ENCODE measurements around the gene NUMB.

Gene NUMB

DNA sequence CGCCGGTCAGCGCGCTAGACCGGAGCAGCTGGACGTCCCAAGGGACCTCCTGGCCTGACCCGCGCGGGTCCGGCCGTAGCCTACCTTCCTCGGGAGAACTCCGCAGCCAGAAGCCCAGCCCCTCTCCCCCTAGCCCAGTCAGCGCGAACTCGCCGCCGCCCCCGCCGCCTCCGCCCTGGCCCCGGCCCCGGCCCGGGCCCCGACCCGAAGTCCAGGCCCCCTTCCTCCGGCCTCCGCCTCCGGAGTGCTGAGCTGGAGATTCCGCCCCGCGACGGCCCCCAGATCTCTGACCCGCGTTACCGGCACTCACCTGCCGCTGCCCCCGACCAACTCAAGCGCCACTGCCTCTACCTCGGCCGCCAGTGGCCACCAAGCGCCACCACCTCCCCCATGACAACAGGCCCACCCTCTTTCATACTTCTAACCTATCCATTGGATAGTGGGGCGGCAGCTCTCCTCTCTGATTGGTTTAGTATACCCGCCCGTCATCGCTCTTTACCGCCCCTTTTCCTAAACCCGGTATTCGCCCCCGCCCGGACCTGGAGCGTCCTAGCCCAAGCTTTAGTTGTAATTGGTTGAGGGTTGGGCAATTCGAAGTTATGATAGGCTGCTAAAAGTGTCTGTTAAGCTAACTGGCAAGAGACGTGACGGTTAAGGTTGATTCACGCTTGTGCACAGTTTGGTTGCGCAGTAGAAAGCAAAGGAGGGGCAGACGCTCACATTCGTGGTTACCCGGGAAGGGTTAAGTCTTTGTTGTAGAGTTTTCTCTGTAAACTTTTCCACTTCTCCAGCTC is at the start of gene NUMB:
NUMB (minus strand) TSS at position 364 of the 794 bp plus-strand sequence. CDS start 102,795 bp downstream, outside the sequence.
- peak; percentile 98 for DNase-seq

DNA sequence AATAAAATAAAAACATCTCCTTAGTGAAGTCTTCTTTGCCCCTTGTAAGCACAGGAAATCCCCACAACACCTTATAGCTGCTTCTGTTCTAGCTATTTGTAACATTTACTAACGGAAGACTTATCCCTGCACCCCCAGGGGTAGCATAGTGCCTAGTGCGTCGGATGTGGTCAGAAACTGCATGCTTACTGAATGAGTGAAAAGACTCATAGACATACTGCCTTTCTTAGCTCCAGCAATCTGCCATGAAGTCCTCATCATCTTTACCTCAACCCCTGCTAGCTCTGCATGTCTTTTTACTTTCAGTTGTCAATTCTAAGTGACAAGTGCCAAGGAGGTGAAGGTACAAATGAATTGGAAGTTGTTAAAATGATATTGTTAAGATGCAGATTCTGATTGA is 45.3 kb upstream of the NUMB start:
- DNase-seq = no peak

DNA sequence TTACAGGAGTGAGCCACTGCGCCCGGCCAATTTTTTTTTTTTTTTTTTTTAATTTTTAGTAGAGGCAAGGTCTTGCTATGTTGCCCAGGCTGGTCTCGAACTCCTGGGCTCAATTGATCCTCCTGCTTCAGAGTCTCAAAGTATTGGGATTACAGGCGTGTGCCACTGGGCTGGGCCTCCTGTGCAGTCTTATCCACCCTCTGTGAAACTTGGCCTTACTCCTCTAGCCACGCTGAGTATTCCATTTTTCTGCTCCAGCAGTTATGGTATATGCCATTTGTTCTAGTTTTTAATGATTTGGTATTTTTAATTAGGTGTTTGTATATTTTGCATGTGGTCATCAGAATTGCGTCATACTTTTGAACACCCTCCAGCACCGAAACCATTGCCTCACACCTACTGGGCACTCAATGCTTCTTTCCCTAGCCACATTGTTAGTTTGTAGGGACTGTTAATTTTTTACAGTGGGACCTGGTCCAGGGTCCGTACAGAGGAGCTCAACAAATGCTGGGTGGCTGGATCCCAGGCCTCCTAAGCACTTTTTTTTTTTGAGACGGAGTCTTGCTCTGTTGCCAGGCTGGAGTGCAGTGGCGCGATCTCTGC is 43.8 kb upstream of the NUMB start:
- DNase-seq = no peak

DNA sequence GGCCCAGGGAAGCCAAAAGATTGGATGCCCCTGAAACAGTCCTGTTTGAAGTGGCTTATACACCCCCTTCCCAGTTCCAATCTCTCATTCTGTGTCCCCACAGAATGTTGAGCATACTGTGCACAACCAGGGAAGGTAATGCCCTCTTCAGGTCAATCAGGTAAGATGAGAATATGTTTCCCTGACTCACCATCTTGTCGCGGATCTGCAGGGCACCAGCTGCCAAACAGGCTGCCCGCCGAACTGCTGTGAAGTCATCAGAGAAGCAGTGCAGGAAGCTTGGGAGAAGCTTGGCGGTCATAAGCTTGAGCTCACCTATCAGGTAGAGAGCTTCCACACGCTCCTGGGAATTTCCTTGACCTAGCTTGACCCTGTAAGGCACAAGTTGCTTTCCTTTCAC is 42.0 kb upstream of the NUMB start:
- no peak for DNase-seq

DNA sequence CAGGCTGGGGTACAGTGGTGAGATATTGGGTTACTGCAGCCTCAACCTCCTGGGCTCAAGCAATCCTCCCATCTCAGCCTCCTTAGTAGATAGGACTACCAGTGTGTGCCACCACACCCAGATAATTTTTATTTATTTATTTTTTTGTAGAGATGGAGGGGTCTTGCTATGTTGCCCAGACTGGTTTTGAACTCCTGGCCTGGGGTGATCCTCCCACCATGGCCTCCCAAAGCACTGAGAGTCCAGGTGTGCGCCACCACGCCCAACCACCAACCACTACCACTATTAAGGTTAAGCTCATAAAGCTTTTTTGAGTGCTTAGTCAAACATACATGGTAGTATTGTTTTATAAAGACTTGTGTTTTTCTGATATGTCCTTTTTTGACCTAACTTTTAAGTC is 36.2 kb upstream of the NUMB start:
- DNase-seq = no peak

DNA sequence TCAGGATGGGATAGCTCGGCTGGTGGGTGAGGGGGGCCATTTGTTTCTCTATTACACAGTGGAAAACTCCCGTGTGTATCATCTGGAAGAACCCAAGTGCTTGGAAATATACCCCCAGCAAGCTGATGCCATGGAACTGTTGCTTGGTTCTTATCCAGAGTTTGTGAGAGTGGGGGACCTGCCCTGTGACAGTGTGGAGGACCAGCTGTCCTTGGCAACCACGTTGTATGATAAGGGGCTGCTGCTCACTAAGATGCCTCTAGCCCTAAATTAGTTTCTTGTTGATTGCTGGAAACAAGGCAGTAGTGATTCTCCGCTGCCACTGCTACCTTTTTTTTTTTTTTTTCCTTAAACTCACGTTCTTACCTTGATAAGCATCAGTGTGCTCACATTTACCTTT is 34.3 kb upstream of the NUMB start:
- DNase-seq = no peak

DNA sequence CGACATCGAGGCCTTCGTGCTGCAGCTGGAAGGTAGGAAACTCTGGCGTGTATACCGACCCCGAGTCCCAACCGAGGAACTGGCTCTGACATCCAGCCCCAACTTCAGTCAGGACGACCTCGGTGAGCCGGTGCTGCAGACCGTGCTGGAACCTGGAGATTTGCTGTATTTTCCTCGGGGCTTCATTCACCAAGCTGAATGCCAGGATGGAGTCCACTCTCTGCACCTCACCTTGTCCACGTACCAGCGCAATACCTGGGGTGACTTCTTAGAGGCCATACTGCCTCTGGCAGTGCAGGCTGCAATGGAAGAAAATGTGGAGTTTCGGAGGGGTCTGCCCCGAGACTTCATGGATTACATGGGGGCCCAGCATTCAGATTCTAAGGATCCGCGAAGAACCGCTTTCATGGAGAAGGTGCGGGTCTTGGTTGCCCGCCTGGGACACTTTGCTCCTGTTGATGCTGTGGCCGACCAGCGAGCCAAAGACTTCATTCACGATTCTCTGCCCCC is 33.8 kb upstream of the NUMB start:
- no peak for DNase-seq

DNA sequence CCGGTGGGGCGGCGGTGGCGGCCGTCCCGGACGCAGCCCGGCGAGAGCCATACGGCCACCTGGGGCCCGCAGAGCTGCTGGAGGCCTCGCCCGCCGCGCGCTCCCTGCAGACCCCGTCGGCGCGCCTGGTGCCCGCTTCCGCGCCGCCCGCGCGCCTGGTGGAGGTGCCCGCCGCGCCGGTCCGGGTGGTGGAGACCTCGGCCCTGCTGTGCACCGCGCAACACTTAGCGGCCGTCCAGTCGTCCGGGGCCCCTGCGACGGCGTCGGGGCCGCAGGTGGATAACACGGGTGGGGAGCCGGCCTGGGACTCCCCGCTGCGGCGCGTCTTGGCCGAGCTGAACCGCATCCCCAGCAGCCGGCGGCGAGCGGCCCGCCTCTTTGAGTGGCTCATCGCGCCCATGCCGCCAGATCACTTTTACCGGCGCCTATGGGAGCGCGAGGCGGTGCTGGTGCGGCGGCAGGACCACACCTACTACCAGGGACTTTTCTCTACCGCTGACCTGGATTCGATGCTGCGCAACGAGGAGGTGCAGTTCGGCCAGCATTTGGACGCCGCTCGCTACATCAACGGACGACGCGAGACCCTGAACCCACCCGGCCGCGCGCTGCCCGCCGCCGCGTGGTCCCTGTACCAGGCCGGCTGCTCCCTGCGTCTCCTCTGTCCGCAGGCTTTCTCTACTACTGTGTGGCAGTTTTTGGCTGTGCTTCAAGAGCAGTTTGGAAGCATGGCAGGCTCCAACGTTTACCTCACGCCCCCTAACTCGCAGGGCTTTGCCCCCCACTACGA is 33.1 kb upstream of the NUMB start:
- peak; percentile 84 for DNase-seq

DNA sequence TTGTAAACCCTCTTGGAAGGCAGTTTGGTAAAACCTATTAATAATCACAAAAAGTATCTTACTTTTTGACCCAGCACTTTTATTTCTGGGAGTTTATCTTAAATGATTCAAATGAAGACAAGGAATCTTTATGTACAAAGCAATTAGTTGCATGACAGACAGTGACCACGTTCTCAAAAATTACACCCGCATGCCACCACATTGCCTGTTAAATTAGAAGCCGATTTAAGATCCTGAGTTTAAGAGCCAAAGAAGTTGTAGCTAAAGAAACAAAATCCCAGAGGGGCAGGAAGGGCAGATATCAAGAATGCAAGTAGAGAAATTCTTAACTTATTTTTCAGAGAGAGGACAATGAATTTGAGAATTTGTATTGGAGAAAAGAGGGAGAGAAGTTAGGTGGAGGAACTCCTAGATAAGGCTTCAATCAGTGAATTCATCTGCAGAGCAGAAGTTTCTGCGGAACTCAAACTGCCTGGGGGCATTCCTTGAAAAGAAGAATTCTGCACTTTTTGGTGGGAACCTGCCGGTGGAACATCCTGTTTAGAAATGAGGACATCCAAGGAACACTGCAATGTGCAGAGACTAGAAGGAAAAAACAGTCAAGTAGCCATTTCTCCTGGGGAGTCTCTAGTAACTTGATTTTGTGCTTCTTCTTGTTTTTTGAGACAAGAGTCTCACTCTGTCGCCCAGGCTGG is 31.3 kb upstream of the NUMB start:
- DNase-seq = no peak

DNA sequence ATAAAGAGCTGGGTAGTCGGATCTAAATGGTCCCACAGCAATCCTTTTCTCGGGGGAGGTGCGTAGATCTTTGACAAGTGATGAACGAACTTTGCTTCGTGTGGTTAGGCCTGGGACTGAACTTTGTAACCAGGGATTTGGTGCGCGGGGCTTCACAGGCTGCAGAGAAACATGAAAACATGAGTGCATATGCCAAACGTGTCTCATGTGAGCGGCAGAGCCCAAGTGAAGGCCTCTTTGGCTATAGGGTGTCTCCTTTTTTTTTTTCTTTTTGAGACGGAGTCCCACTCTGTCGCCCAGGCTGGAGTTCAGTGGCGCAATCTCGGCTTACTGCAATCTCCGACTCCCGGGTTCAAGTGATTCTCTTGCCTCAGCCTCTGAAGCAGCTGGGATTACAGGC is 20.3 kb upstream of the NUMB start:
- no peak for DNase-seq

DNA sequence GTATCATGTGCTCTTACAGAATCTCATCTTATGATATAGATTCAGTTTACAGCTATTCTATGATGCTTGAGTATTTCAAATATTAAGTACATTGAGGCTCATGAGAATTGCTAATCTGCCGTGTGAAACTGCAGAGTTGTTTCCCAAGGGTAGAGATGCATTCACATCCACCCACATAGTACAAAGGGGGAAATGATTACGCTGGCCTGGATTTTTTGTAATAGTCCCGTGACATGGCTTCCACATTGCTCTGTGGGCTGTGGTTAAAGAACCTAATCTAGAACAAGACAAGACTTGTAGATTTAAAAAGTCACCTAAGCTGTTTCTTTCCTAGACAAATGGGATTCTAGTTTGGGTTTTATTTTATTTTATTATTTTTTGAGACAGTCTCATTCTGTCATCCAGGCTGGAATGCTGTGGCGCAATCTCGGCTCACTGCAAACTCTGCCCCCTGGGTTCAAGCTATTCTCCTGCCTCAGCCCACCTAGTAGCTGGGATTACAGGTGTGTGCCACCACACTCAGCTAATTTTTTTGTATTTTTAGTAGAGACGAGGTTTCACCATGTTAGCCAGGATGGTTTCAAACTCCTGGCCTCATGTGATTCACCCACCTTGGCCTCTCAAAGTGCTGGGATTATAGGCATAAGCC is 19.4 kb upstream of the NUMB start:
- DNase-seq = no peak

DNA sequence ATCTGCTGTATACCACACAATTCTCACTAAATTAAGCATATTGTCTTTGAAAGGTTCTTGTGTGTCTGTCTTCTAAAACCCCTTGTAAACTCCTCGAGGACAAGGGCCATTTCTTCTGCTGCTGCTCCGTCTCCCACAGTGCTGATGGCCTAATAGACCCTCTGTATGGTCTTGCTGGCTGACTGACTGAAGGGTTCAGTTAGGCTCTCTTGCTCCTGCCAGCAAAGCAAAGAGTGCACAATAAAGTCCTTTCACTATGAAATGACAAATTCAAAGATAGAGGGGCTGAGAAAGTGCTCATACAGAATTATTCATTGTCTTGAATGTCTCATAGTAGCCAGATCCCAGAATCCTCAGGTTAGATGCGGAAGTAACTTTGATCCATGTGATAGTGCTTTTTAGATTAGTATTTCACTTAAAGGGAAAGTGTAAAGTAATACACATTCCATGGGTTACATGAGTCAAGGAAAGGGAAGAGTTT is 18.1 kb upstream of the NUMB start:
- no peak for DNase-seq

DNA sequence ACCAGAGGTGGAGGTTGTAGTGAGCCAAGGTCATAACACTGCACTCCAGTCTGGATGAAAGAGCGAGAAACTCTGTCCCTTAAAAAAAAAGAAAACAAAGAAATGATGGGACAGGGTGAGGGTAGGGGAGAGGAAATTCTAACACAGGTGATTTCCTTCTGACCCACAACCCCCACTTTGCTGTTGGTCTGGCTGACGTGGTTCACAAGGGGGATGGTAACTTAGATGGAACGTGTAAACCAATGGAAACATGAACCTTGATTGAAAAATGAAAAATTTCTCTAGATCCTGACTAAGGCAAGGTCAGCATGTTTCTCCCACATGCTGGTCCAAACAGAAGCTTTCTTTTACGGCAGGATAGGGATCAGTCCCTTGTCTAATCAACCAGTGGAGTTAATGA is 16.6 kb upstream of the NUMB start:
- DNase-seq = no peak

DNA sequence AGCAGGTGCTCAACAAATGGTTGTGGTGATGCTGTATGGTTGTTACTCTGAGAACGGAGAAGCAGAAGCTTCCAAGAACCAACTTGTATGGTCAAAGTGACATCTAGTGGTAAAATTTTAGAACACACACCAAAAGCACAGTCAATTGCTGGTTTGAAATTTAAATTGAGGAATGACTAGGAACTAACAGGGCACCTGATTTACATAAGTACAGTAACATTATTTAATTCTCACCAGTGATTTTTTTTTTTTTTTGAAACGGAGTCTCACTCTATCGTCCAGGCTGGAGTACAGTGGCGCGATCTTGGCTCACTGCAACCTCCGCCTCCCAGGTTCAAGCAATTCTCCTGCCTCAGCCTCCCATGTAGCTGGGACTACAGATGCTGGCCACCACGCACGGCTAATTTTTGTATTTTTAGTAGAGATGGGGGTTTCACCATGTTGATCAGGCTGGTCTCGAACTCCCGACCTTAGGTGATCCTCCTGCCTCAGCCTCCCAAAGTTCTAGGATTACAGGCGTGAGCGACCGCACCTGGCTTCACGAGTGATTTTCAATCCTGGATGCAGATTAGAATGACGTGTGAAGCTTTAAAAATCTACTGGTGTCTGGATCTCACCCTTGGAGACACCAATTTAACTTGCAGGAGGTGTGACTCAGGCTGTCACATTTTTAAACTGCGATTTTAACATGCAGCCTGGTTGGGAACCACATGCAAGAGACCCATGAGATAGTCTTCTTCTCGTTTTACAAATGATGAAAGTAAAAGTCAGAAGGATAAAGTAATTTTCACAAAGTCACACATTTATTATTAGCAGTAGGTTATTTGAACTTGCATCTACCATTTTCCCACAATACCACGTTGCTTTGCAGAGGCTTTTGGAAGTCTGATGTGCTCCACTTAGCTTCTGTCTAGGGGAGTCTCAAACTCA is 14.1 kb upstream of the NUMB start:
- no peak for DNase-seq

DNA sequence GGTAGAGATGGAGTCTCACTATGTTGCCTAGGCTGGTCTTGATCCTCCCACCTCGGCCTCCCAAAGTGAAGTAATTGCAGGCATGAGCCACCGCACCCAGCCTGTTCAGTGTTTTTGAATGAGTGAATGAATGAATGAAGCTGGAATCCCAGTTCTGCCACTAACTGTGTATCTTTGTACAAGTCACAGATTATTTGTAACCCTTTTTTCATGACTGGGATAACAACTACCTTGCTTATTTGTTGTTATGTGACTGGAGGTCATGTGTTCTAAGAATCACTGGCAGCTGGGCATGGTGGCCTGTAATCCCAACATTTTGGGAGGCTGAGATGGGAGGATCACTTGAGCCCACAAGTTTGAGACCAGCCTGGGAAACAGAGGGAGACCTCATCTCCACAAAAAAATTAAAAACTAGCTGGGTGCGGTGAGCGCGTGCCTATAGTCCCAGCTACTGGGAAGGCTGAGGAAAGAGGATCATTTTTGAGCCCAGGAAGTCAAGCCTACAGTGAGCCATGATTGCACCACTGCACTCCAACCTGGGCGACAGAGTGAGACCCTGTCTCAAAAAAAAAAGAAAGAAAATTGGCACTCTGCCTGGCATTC is 13.3 kb upstream of the NUMB start:
- no peak for DNase-seq

DNA sequence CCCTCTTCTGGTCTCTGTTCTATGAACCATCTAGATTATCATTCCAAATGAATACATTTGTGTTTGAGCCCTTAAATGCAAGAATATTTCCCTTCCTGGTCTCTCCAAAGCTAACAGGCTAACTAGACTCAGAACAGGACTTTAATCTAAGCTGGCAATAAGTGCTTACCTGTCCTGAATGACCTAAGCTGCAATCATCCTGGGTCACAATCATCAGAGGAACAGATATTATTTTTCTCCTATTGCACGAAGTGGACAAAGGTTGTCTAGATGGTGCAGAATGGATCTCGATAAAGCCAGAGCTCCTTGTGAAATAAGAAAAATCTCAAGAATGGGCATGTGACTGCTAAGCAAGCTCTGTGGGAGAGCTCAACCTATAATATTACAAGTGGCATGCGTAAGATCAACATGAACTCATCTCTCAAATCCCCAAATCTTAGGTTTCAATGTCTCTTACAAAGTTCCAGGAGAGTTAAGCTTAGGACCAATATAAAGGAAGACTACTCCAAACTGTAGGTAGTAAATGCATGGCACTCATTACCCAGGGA is 10.6 kb upstream of the NUMB start:
- no peak for DNase-seq

DNA sequence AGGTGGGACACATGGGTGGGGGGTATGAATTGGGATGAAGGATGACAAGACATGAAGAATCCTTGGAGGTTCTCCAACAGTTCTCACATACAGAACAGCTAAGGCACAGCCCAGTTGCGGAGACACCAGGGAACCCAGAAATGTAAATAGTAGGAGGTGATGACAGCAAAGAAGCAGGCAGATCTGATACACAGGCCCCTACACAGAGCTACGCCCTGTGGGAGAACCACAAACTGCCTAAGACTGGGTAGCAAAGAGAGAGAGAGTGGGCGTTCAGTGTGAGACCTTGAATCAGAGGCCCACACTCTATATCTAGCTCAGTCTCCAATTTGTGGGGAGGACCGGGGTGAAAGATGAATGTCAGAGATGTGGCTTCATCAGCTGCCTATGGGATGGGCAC is 9.5 kb upstream of the NUMB start:
- DNase-seq = peak; percentile 68

DNA sequence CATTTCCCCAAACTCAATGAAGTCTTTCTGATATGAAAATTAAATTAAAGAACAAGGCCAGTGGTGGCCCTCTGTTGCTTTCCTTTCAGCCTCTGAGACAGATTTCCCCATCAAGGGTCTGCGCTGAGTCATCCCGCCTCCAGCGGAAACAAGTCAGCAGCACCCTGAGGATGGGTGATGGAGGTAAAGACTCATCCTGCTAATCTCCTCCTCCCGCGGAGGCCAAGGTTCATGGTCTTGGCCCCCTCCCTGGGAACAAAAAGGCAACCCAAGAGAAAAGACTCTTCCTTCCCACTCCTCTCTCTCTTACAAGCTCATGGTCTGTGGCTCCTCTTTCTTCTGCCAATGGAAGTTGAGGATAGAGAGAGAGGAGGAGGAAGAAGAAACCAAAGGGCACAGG is 9.0 kb upstream of the NUMB start:
- peak; percentile 86 for DNase-seq

DNA sequence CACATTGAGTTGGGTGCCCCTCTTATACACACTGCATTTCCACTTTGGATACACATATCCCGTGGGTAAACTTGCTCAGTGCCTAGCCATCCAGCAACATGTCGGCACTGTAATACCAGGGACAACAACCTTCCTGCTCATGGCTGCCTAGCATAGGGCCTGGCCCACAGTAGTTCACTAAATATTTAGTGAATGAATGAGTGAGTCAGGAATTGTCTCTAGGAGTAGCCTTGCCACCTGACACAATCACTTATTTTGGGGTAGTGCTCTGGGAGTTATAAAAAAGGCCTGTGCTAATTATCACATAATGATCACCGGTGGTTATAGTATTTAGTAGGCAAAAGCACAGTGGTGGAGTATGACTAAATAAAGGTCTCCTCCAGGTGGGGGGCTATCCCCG is 8.5 kb upstream of the NUMB start:
- no peak for DNase-seq

DNA sequence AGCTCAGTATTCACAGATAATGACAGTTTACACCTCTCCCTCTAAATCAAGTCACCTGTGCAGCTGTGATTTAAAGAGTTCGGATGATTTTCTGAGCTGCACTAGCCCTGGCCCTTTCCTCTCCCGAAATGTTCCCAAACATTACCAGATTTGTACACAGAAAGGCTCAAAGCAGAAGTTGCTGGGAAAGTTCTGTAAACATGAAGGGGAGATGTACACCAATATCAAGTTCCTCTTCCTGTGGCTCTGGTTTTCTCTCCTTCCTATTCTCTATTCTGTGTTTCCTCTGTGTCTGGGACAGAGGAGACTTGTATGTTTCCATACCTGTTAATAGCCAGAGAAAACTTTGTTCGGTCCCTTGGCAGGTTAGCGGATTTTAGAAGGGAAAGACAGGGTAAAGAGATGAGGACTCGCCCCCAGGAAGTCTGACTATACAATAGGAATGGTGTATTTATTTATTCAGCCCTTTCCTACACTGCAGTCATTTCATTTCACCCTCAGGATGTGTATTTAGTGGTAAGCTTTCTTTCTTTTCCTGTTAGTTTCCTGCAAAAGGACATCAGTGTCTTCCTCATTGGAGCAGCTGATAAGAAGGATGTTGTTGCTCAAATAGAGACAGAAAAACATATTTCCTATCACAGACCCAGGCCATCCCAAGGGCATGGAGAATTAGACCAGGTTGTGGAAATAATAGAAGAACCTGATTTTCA is 7.6 kb upstream of the NUMB start:
- no peak for DNase-seq
